Osteocyte (in vitro differentiated cells): ENCODE results near the gene SPPL3. TPM values are rescaled to one million over a fixed set of nuclear protein-coding genes. Genes with fewer than 3 reads are reported as not detected.

Experiments used
- DNase-seq: peaks from one replicate; pipeline ENCODE4 v3.0.0; 2021; ENCODE audit warnings: mixed read lengths; ENCODE audit not compliant: unreplicated experiment; ENCODE audit errors: extremely low spot score
- H3K27ac Mint-ChIP-seq: one replicate; pipeline ENCODE4 v1.8.0; 2021; ENCODE audit warnings: mild to moderate bottlenecking, mixed read lengths; ENCODE audit not compliant: unreplicated experiment
- H3K27me3 Mint-ChIP-seq: one replicate; pipeline ENCODE4 v1.8.0; 2021; ENCODE audit warnings: mixed read lengths; ENCODE audit not compliant: unreplicated experiment
- H3K36me3 Mint-ChIP-seq: one replicate; pipeline ENCODE4 v1.8.0; 2021; ENCODE audit warnings: mixed read lengths; ENCODE audit not compliant: unreplicated experiment
- H3K4me1 Mint-ChIP-seq: one replicate; pipeline ENCODE4 v1.8.0; 2021; ENCODE audit warnings: mixed read lengths; ENCODE audit not compliant: unreplicated experiment
- H3K4me3 Mint-ChIP-seq: one replicate; pipeline ENCODE4 v1.8.0; 2021; ENCODE audit warnings: mild to moderate bottlenecking, moderate library complexity, mixed read lengths; ENCODE audit not compliant: unreplicated experiment
- H3K9me3 Mint-ChIP-seq: one replicate; pipeline ENCODE4 v1.8.0; 2021; ENCODE audit warnings: mixed read lengths; ENCODE audit not compliant: unreplicated experiment
- total RNA-seq: library from RNA; stranded (reverse); gene quantifications from 2 replicates; pipeline ENCODE4 v1.2.1, GENCODE V29; 2021
- TF ChIP-seq, protein P1 (sequence below): fragments of 200-600 bp; sonication (generic); IDR thresholded peaks from 2 replicates; pipeline ENCODE4 v1.5.0; 2021; ENCODE audit warnings: antibody characterized with exemption, mild to moderate bottlenecking, moderate library complexity

SPPL3 gene
- total RNA-seq, 1 donor from 2014 or later = 61.7 TPM

DNA sequence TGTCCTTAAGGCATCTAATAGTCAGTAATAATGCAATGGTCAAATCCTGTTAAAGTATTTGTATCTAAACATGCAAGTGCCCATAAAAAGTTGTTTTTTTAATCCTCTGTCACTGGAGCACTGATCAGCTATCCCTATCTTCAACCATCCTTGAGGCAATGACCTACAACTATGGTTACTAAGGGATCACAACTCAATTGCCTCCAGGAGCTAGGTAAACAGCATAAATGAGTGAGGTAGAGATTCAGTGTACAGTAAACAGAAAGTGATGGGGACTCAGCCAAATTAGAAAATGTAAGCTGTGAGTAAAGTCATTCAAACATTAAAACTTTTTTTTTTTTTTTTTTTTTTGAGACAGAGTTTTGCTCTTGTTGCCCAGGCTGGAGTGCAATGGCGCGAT lies 18.6 kb downstream of the SPPL3 start:
- DNase-seq = no peak
- Mint-ChIP-seq H3K27me3 (no peaks in the 10 kb centered on the region), H3K4me3 (no peak overlapping the region), H3K36me3 (peaks cover 4% of the 10 kb centered on the region), H3K4me1 (peaks cover 14% of the 10 kb centered on the region), H3K9me3 (no peaks in the 10 kb centered on the region), H3K27ac (no peak overlapping the region)
- TF ChIP-seq, protein P1, sequence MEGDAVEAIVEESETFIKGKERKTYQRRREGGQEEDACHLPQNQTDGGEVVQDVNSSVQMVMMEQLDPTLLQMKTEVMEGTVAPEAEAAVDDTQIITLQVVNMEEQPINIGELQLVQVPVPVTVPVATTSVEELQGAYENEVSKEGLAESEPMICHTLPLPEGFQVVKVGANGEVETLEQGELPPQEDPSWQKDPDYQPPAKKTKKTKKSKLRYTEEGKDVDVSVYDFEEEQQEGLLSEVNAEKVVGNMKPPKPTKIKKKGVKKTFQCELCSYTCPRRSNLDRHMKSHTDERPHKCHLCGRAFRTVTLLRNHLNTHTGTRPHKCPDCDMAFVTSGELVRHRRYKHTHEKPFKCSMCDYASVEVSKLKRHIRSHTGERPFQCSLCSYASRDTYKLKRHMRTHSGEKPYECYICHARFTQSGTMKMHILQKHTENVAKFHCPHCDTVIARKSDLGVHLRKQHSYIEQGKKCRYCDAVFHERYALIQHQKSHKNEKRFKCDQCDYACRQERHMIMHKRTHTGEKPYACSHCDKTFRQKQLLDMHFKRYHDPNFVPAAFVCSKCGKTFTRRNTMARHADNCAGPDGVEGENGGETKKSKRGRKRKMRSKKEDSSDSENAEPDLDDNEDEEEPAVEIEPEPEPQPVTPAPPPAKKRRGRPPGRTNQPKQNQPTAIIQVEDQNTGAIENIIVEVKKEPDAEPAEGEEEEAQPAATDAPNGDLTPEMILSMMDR = no peak

DNA sequence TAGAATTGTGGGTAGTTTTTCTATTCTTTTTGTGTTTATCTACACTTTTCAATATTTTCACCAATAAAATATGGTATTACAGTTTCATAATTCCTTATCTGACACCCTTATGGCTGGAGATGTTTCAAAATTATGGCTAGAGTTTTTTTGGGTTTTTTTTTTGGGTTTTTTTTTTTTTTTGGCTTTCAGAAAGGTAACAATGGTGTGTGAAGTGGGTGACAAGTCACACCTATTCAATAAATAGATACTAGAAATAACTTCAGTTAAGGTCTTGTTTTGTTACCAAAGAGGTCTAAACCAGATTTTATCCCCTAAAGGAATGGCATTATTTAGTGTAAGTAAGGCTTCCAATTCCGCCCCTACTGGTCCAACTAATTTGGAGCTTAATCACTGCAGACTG lies 19.5 kb downstream of the SPPL3 start:
- TF ChIP-seq, protein P1 = no peak
- no peak overlapping the region for H3K27ac Mint-ChIP-seq
- H3K4me3 Mint-ChIP-seq = no peak overlapping the region

DNA sequence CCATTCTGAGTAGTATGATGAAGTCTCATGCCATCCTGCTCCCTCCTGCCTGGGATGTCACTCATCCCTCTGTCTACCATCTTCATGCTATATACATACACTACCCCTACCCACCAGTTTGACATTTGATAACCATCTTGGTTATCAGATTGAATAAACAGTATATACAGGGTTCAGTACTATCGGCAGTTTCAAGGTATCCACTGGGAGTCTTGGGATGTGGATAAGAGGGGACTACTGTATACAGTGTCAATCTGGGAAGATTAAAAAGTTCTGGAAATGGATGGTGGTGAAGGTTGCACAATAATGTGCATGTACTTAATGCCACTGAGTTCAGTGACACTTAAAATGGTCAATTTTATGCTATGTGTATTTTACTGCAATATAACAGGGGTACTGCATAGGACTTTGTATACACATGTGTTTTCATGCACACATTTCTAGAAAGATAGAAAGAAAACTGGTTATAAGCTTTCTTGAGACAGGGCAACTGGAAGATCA lies 22.1 kb downstream of the SPPL3 start:
- peaks cover 10% of the 10 kb centered on the region for H3K4me1 Mint-ChIP-seq
- no peaks in the 10 kb centered on the region for H3K9me3 Mint-ChIP-seq
- H3K4me3 Mint-ChIP-seq = no peak overlapping the region
- TF ChIP-seq, protein P1 = no peak
- no peak for DNase-seq
- no peak overlapping the region for H3K27ac Mint-ChIP-seq
- no peaks in the 10 kb centered on the region for H3K36me3 Mint-ChIP-seq
- no peaks in the 10 kb centered on the region for H3K27me3 Mint-ChIP-seq

More for the DNA sequence above, 19.5 kb downstream of the SPPL3 start:
- no peaks in the 10 kb centered on the region for H3K27me3 Mint-ChIP-seq
- H3K36me3 Mint-ChIP-seq = peaks cover 4% of the 10 kb centered on the region
- H3K4me1 Mint-ChIP-seq = peaks cover 14% of the 10 kb centered on the region
- DNase-seq = no peak
- no peaks in the 10 kb centered on the region for H3K9me3 Mint-ChIP-seq

DNA sequence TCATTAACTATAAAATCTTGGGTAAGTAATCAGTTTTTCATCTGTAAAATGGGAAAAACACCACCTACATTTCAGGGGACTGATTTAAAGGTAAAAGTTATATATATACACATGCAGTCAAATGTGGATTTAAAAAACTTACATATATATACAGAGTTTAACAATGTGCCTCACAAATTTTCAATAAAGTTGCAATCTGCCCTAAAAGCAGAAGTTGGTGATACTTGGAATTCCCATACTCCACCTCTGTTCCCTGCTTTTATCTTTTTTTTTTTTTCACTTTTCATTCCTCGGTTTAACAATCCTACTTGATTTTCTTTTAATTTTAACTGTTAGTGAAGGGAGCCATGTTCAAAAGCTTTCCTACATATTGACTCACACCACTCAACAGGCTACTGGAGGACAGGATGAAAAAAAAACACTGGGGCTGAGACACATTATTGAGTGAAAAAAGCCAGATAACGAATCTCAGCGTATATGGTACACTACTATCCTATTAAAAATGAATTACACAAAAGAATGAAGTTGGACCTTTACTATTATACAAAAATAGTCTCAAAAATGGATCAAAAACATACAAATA lies 24.3 kb downstream of the SPPL3 start:
- Mint-ChIP-seq H3K4me1 (peaks cover 7% of the 10 kb centered on the region), H3K27me3 (no peaks in the 10 kb centered on the region), H3K4me3 (no peak overlapping the region), H3K36me3 (no peaks in the 10 kb centered on the region), H3K9me3 (no peaks in the 10 kb centered on the region), H3K27ac (no peak overlapping the region)
- no peak for DNase-seq
- TF ChIP-seq, protein P1 = no peak

DNA sequence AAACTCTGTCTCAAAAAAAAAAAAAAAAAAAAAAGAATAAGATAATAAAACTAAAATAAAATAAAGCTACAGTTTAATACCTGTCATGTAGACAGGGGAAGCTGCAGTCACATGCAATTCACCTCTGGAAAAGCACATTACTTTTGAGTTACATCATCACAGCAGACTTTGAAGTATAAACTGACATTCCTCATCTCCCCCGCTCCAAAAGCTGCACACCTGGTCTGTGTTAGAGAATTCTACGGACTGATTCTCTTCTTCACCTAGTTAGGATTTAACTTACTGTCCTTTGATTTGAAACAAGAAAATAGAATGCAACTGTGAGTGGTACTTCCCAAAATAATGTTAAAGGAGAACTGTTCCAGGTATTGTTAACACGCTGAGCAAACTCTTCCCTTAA lies 25.1 kb downstream of the SPPL3 start:
- H3K4me3 Mint-ChIP-seq = no peak overlapping the region
- DNase-seq = no peak
- H3K27ac Mint-ChIP-seq = no peak overlapping the region
- TF ChIP-seq, protein P1 = no peak
- H3K36me3 Mint-ChIP-seq = no peaks in the 10 kb centered on the region
- no peaks in the 10 kb centered on the region for H3K9me3 Mint-ChIP-seq
- H3K4me1 Mint-ChIP-seq = peaks cover 8% of the 10 kb centered on the region
- H3K27me3 Mint-ChIP-seq = no peaks in the 10 kb centered on the region
